Endodermal cell (in vitro differentiated cells): ENCODE results near the gene KRTAP10-2. TPM values are rescaled to one million over a fixed set of nuclear protein-coding genes. Genes with fewer than 3 reads are reported as not detected.

Source experiments
- DNase-seq: peaks from one replicate; pipeline ENCODE4 v3.0.0-alpha.2; 2017
- H3K27ac ChIP-seq: 2 replicates; pipeline ENCODE4 v1.5.1; 2013; ENCODE audit warnings: mild to moderate bottlenecking, low read depth, low read length, moderate library complexity
- H3K27me3 ChIP-seq: 2 replicates; pipeline ENCODE4 v1.6.1; 2013; ENCODE audit warnings: mild to moderate bottlenecking, low read length, moderate library complexity; ENCODE audit not compliant: insufficient read depth, control insufficient read depth, poor library complexity, severe bottlenecking
- H3K36me3 ChIP-seq: 2 replicates; pipeline ENCODE4 v1.7.0; 2013; ENCODE audit warnings: mild to moderate bottlenecking, low read length, moderate library complexity; ENCODE audit not compliant: control insufficient read depth, insufficient read depth
- H3K4me1 ChIP-seq: one replicate; pipeline ENCODE4 v1.7.0; 2013; ENCODE audit warnings: low read length; ENCODE audit not compliant: control insufficient read depth, insufficient read depth
- H3K4me3 ChIP-seq: 2 replicates; pipeline ENCODE4 v1.5.1; 2013; ENCODE audit warnings: mild to moderate bottlenecking, low read length, moderate library complexity
- H3K9ac ChIP-seq: 2 replicates; pipeline ENCODE4 v1.6.1; 2013; ENCODE audit warnings: mild to moderate bottlenecking, low read length, moderate library complexity; ENCODE audit not compliant: poor library complexity, severe bottlenecking; ENCODE audit errors: extremely low read depth
- H3K9me3 ChIP-seq: 2 replicates; pipeline ENCODE4 v1.6.1; 2013; ENCODE audit warnings: mild to moderate bottlenecking, low read length, moderate library complexity; ENCODE audit not compliant: control insufficient read depth
- H3K27ac Mint-ChIP-seq: 2 replicates; pipeline ENCODE4 v1.8.0; 2020; ENCODE audit warnings: mixed read lengths
- H3K27me3 Mint-ChIP-seq: 2 replicates; pipeline ENCODE4 v1.8.0; 2021; ENCODE audit warnings: mild to moderate bottlenecking, mixed read lengths; ENCODE audit not compliant: insufficient read depth
- H3K36me3 Mint-ChIP-seq: 2 replicates; pipeline ENCODE4 v1.8.0; 2020; ENCODE audit warnings: low read depth, mixed read lengths
- H3K4me1 Mint-ChIP-seq: 2 replicates; pipeline ENCODE4 v1.8.0; 2020; ENCODE audit warnings: mixed read lengths
- H3K4me3 Mint-ChIP-seq: 2 replicates; pipeline ENCODE4 v1.8.0; 2020; ENCODE audit warnings: mild to moderate bottlenecking, moderate library complexity, mixed read lengths
- H3K9me3 Mint-ChIP-seq: 2 replicates; pipeline ENCODE4 v1.8.0; 2020; ENCODE audit warnings: mild to moderate bottlenecking, mixed read lengths
- WGBS, 2 experiments: methylation state at CpG; one replicate each; pipeline versions ENCODE4 v1.1.5 to v1.1.7; 2013; ENCODE audit warnings: missing lambda C conversion rate in 2 of 2, mixed read lengths in 1 of 2; ENCODE audit not compliant: insufficient coverage in 1 of 2, insufficient read length in 1 of 2; 5-methylcytosine and 5-hydroxymethylcytosine counted together
- total RNA-seq, 2 donors: library from RNA; stranded (reverse); fragmentation: NEBNext Ultra II Directional in 1 of 2; extraction: Animal tissue kit (Norgen Biotek cat#: 25700) in 1 of 2; gene quantifications; 2 replicates in 1 of 2; 3 replicates in 1 of 2; pipeline ENCODE4 v1.2.1, GENCODE V29; 2021
- TF ChIP-seq, protein P1 (sequence below): fragments of 200-600 bp; sonication (generic); conservative IDR thresholded peaks from 2 replicates; pipeline ENCODE4 v1.5.0; 2021; ENCODE audit warnings: antibody characterized with exemption, mild to moderate bottlenecking

KRTAP10-2 gene
- total RNA-seq, 2 donors from 2014 or later: not detected

GRCh38 chr21:44526096-44526997 is 25.0 kb downstream of the KRTAP10-2 start:
- Mint-ChIP-seq H3K36me3 (no peaks in the 10 kb centered on the region), H3K4me3 (no peak overlapping the region), H3K27me3 (no peaks in the 10 kb centered on the region), H3K4me1 (no peaks in the 10 kb centered on the region), H3K9me3 (no peaks in the 10 kb centered on the region), H3K27ac (no peak overlapping the region)
- TF ChIP-seq, protein P1, sequence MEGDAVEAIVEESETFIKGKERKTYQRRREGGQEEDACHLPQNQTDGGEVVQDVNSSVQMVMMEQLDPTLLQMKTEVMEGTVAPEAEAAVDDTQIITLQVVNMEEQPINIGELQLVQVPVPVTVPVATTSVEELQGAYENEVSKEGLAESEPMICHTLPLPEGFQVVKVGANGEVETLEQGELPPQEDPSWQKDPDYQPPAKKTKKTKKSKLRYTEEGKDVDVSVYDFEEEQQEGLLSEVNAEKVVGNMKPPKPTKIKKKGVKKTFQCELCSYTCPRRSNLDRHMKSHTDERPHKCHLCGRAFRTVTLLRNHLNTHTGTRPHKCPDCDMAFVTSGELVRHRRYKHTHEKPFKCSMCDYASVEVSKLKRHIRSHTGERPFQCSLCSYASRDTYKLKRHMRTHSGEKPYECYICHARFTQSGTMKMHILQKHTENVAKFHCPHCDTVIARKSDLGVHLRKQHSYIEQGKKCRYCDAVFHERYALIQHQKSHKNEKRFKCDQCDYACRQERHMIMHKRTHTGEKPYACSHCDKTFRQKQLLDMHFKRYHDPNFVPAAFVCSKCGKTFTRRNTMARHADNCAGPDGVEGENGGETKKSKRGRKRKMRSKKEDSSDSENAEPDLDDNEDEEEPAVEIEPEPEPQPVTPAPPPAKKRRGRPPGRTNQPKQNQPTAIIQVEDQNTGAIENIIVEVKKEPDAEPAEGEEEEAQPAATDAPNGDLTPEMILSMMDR: no peak
- DNase-seq: no peak
- Histone ChIP-seq H3K9me3 (peaks cover 10% of the 10 kb centered on the region), H3K4me1 (no peaks in the 10 kb centered on the region), H3K27ac (no peak overlapping the region), H3K4me3 (no peak overlapping the region), H3K36me3 (no peaks in the 10 kb centered on the region), H3K9ac (no peak overlapping the region), H3K27me3 (no peaks in the 10 kb centered on the region)
- WGBS, 2 experiments: 91 to 95% methylated on average over 6 to 12 of the region's 12 CpGs

DNA sequence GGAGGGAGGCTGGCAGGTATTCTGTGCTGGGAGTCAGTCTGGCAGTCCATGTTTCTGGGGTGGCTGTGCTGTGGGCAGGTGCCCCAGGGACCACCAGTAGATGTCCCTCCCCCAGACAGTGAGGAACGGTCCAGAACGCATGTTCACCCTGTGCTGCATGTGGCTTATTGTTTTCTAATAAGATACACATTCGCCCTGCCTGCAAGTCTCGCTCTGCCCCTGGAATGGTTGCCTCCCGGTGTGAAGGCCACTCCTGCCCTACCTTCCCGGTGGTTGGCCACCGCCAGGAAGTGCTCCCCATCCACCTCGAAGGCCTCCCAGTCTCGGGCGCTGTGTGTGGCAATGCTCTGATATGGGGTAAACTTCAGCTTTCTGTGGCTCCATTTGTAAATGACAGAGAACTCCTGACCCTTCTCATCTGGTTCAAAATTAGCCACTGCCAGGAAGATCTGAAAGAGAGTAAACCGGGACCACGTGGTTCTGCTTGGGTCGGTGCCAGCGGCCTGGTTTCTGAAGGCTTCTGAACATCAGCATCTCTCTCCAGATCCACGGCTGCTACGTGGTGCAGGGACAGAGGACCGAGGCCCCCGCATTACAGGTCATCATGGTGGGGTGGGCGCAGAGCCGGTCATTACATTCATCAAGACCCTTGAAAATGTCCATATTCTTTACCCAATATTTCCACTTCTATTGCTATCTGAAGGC is 25.8 kb downstream of the KRTAP10-2 start:
- WGBS, 2 experiments: 92 to 97% methylated on average over 16 to 20 of the region's 20 CpGs
- H3K9me3 ChIP-seq: peaks cover 10% of the 10 kb centered on the region
- no peaks in the 10 kb centered on the region for H3K36me3 Mint-ChIP-seq
- TF ChIP-seq, protein P1: no peak
- H3K4me3 ChIP-seq: no peak overlapping the region
- H3K27me3 ChIP-seq: no peaks in the 10 kb centered on the region
- no peaks in the 10 kb centered on the region for H3K4me1 ChIP-seq
- H3K27ac ChIP-seq: no peak overlapping the region
- H3K36me3 ChIP-seq: no peaks in the 10 kb centered on the region
- no peak overlapping the region for H3K27ac Mint-ChIP-seq
- DNase-seq: no peak
- H3K9me3 Mint-ChIP-seq: no peaks in the 10 kb centered on the region
- H3K4me1 Mint-ChIP-seq: no peaks in the 10 kb centered on the region
- H3K4me3 Mint-ChIP-seq: no peak overlapping the region
- no peak overlapping the region for H3K9ac ChIP-seq
- H3K27me3 Mint-ChIP-seq: no peaks in the 10 kb centered on the region

- Histone ChIP-seq H3K27ac (no peak overlapping the region), H3K4me1 (no peaks in the 10 kb centered on the region), H3K4me3 (no peak overlapping the region), H3K9me3 (peaks cover 10% of the 10 kb centered on the region), H3K36me3 (no peaks in the 10 kb centered on the region), H3K9ac (no peak overlapping the region), H3K27me3 (no peaks in the 10 kb centered on the region)
- Mint-ChIP-seq H3K4me3 (no peak overlapping the region), H3K27ac (no peak overlapping the region), H3K27me3 (no peaks in the 10 kb centered on the region), H3K36me3 (no peaks in the 10 kb centered on the region), H3K9me3 (no peaks in the 10 kb centered on the region), H3K4me1 (no peaks in the 10 kb centered on the region)
- DNase-seq: no peak
- TF ChIP-seq, protein P1: no peak
- WGBS, 2 experiments: 75 to 84% methylated on average over 1 to 2 of the region's 2 CpGs
Observed at GRCh38 chr21:44524414-44525371, 26.6 kb downstream of the KRTAP10-2 start.
